ENCODE data around the gene MTOR. TPM values are rescaled to one million over a fixed set of nuclear protein-coding genes. Genes with fewer than 3 reads are reported as not detected.

MTOR gene
- total and polyA plus RNA-seq, 10 donors: 12.5 to 50.9 (median 35.5) TPM

DNA sequence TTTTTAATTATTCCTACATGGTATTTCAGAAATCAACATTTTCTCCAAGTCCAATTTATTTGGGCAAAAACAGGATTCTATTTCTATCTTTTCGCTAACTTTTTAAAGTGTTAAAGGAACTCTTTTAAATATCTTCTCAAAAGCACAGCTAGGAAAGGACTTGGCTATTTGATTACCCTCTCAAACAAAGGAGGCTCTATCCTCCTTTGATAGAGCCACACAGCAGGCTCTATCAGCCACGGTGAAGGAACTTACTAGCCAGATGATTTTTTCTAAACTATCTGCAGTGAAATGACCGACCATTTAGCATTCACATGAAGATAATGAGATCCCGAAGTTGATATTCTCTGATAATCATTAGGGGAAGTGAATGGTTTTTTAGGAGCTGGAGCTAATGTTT, 64.1 kb downstream of the MTOR start:
- DNase-seq: no peak
- Histone ChIP-seq H3K4me3 (no peak overlapping the region), H3K4me1 (no peaks in the 10 kb centered on the region), H3K27me3 (replicated peaks in 1 of 7) (no peaks in the 10 kb centered on the region), H3K36me3 (peaks cover 2 to 100% (median 89%) of the 10 kb centered on the region in 6 donors), H3K9me3 (no peaks in the 10 kb centered on the region), H3K27ac (no peak overlapping the region)
- intact Hi-C loops (cut with DNase I; ENCODE audit: low total_unique reads): no loop called here
- TF ChIP-seq POLR2AphosphoS5 (IDR thresholded peaks at IDR 0.05) (no peak), POLR2A (IDR thresholded peaks at IDR 0.05) (no peak)
- TF ChIP-seq, protein P1, sequence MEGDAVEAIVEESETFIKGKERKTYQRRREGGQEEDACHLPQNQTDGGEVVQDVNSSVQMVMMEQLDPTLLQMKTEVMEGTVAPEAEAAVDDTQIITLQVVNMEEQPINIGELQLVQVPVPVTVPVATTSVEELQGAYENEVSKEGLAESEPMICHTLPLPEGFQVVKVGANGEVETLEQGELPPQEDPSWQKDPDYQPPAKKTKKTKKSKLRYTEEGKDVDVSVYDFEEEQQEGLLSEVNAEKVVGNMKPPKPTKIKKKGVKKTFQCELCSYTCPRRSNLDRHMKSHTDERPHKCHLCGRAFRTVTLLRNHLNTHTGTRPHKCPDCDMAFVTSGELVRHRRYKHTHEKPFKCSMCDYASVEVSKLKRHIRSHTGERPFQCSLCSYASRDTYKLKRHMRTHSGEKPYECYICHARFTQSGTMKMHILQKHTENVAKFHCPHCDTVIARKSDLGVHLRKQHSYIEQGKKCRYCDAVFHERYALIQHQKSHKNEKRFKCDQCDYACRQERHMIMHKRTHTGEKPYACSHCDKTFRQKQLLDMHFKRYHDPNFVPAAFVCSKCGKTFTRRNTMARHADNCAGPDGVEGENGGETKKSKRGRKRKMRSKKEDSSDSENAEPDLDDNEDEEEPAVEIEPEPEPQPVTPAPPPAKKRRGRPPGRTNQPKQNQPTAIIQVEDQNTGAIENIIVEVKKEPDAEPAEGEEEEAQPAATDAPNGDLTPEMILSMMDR (IDR thresholded peaks at IDR 0.05 in 8 of 11, conservative IDR thresholded peaks at IDR 0.05 in 3 of 11): no peak
- WGBS, 5 donors: 94 to 98% (median 95%) methylated on average over 4 of the region's 4 CpGs

DNA sequence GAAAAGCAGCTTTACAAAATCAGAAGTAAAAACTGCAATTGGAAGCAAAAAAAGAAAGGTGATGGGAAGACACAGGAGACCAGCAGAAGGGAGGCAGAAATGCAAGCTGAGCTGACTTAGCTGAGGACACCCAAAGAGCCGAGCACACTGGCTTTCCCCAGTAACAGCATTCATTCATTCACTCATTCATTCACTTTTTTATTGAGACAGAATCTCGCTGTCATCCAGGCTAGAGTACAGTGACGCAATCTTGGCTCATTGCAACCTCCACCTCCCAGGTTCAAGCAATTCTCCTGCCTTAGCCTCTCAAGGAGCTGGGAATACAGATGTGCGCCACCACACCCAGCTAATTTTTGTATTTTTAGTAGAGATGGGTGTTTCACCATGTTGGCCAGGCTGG, 65.0 kb downstream of the MTOR start:
- Histone ChIP-seq H3K27ac (no peak overlapping the region), H3K4me3 (no peak overlapping the region), H3K36me3 (peaks cover 2 to 100% (median 88%) of the 10 kb centered on the region in 6 donors), H3K27me3 (replicated peaks in 1 of 7) (no peaks in the 10 kb centered on the region), H3K9me3 (no peaks in the 10 kb centered on the region), H3K4me1 (no peaks in the 10 kb centered on the region)
- 93 to 95% (median 93%) methylated on average over 4 of the region's 4 CpGs for WGBS, 5 donors
- intact Hi-C loops (cut with DNase I; ENCODE audit: low total_unique reads): no loop called here
- DNase-seq: no peak
- TF ChIP-seq POLR2AphosphoS5 (IDR thresholded peaks at IDR 0.05) (no peak), POLR2A (IDR thresholded peaks at IDR 0.05) (no peak)
- TF ChIP-seq, protein P1 (IDR thresholded peaks at IDR 0.05 in 8 of 11, conservative IDR thresholded peaks at IDR 0.05 in 3 of 11): no peak

GRCh38 chr1:11196945-11197344, 65.4 kb downstream of the MTOR start:
- H3K9me3 ChIP-seq: no peaks in the 10 kb centered on the region
- no peak for TF ChIP-seq POLR2AphosphoS5 (IDR thresholded peaks at IDR 0.05)
- no peak for TF ChIP-seq POLR2A (IDR thresholded peaks at IDR 0.05)
- TF ChIP-seq, protein P1 (IDR thresholded peaks at IDR 0.05 in 8 of 11, conservative IDR thresholded peaks at IDR 0.05 in 3 of 11): no peak
- H3K27me3 ChIP-seq (replicated peaks in 1 of 7): no peaks in the 10 kb centered on the region
- no peak overlapping the region for H3K4me3 ChIP-seq
- no peaks in the 10 kb centered on the region for H3K4me1 ChIP-seq
- 80 to 92% (median 89%) methylated on average over 2 of the region's 2 CpGs for WGBS, 5 donors
- no peak overlapping the region for H3K27ac ChIP-seq
- peaks cover 2 to 100% (median 89%) of the 10 kb centered on the region in 6 donors for H3K36me3 ChIP-seq
- intact Hi-C loops (cut with DNase I; ENCODE audit: low total_unique reads): no loop called here
- DNase-seq: no peak

DNA sequence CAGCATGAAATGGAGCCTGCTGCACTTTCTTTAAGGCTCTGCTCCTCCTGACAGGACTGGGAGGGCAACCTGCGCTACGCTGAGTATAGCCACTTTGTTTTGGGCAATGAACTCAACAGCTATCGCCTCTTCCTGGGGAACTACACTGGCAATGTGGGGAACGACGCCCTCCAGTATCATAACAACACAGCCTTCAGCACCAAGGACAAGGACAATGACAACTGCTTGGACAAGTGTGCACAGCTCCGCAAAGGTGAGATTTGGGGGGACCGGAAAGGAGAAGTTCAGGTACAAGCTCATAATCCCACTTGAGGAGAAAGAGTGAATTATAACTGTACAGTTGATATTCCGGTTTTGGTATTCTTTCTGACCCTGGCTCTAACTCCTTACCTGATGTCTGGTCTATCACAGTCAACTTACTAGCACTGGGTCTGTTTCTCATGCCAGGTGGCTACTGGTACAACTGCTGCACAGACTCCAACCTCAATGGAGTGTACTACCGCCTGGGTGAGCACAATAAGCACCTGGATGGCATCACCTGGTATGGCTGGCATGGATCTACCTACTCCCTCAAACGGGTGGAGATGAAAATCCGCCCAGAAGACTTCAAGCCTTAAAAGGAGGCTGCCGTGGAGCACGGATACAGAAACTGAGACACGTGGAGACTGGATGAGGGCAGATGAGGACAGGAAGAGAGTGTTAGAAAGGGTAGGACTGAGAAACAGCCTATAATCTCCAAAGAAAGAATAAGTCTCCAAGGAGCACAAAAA, 67.8 kb downstream of the MTOR start:
- intact Hi-C loops (cut with DNase I; ENCODE audit: low total_unique reads): no loop called here
- DNase-seq: no peak
- H3K4me1 ChIP-seq: no peaks in the 10 kb centered on the region
- no peak overlapping the region for H3K4me3 ChIP-seq
- peaks cover 2 to 100% (median 86%) of the 10 kb centered on the region in 6 donors for H3K36me3 ChIP-seq
- H3K27me3 ChIP-seq (replicated peaks in 1 of 7): no peaks in the 10 kb centered on the region
- H3K27ac ChIP-seq: no peak overlapping the region
- no peak for TF ChIP-seq POLR2A (IDR thresholded peaks at IDR 0.05)
- TF ChIP-seq POLR2AphosphoS5 (IDR thresholded peaks at IDR 0.05): no peak
- TF ChIP-seq, protein P1 (IDR thresholded peaks at IDR 0.05 in 8 of 11, conservative IDR thresholded peaks at IDR 0.05 in 3 of 11): no peak
- H3K9me3 ChIP-seq: no peaks in the 10 kb centered on the region
- 93 to 97% (median 94%) methylated on average over 14 of the region's 14 CpGs for WGBS, 5 donors

All from spleen (tissue), 11 donors.